ENCODE results near the gene TRIM46. TPM values are rescaled to one million over a fixed set of nuclear protein-coding genes. Genes with fewer than 3 reads are reported as not detected.

The TRIM46 gene
- total and polyA plus RNA-seq, 2 of the 13 experiments (the other 11 are each of a cell fraction or from before 2014, with no cell fraction given): 0.04 to 0.09 TPM

- TF ChIP-seq GABPA (IDR thresholded peaks at IDR 0.05; ENCODE audit: low read depth, low read length) (no peak), GABPA (CRISPR knock-in tag; IDR thresholded peaks at IDR 0.05; ENCODE audit: low read depth) (peak; percentile 25; the same call in 1 of the 2 replicates), HNF4G (IDR thresholded peaks at IDR 0.05; ENCODE audit: borderline replicate concordance, low read depth, low read length) (no peak), HNF4G (CRISPR knock-in tag; IDR thresholded peaks at IDR 0.05; ENCODE audit: borderline replicate concordance, low read depth) (no peak), MATR3 (CRISPR knock-in tag; IDR thresholded peaks at IDR 0.05) (no peak), HMGXB3 (CRISPR knock-in tag; IDR thresholded peaks at IDR 0.05; ENCODE audit: borderline replicate concordance) (0 out of 2 replicates have a peak, but pooled peaks have one; percentile 6), SMC3 (IDR thresholded peaks at IDR 0.05; ENCODE audit: low read length) (peak; percentile 44; the same call in 1 of the 2 replicates), EED (CRISPR knock-in tag; IDR thresholded peaks at IDR 0.05) (no peak), ZSCAN12 (CRISPR knock-in tag; IDR thresholded peaks at IDR 0.05) (no peak)
These were observed 52.7 kb downstream of the TRIM46 start (continued) for GRCh38 chr1:155226188-155226909.
